HG02759 (cell line): ENCODE results near the gene SIX2.

Experiments
- ATAC-seq: cut with Tn5 transposase; IDR thresholded peaks from one replicate; pipeline ENCODE4 v1.9.1; 2021; ENCODE audit warnings: mild to moderate bottlenecking, moderate library complexity; ENCODE audit not compliant: unreplicated experiment

The SIX2 gene

DNA sequence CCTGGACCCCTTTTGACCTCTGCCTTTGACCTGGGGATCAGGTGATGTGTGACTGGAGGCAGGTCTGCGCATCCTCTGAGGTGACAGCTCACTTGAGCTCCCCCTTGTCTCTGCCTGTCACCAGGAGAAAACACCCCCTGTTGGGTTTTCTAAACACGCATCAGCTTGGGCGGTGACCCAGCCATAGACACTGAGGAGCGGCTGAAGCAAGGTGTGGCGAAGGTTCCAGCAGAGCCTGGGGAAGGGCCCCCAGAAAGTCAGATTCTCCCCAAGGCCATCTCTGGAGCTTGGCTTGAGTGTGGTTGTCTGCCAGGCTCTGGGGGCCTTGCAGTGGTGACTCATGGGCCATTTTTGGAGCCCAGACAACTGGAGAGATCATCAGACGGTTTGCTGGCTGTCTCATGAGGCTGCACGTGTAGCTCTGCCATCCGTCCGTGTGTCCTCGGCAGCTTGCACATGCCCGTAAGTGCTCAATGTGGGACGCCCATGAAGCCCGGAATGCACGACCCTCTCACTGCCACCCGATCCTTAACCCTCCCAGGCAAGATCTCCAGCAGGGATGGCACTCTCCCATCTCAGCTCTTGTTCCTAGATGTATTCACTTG, 38.3 kb downstream of the SIX2 start:
- ATAC-seq: no peak

DNA sequence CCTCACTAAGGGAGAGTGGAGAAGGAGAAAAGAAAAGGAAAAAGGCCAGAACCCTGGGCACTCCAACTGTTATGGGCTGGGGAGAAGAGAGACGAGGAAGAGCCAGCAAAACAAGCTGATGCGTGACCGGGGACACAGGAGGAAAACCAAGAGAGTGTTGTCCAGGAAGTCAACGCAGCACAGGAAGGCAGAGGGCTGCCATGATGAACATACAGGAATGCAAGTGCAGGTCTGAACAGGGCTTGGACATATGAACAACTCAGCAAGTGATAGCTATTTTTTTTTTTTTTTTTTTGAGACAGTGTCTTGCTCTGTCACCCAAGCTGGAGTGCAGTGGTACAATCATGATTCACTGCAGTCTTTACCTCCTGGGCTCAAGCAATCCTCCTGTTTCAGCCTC, 39.3 kb downstream of the SIX2 start:
- ATAC-seq: no peak

GRCh38 chr2:44967727-44968432, 41.4 kb downstream of the SIX2 start:
- ATAC-seq: no peak

GRCh38 chr2:44967056-44967455, 42.2 kb downstream of the SIX2 start:
- no peak for ATAC-seq

DNA sequence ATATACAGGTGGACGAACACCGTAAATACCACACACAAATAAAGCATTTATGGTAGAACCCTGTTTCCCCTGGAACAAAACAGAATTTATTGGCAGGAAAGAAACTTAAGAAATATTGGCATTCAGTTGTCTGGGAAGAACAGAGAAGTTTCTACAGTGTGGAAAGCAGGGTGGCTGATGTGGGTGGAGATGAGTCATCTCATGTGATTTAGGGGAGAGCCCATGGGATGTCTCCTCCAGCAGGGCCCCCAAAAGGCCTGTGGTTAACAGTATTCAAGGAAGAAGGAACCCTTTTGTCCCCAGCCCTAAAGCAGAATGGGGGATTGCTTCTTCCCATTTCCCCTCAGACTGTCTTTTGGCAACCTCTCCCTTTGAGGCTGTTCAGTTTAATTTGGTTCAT, 43.6 kb downstream of the SIX2 start:
- no peak for ATAC-seq

DNA sequence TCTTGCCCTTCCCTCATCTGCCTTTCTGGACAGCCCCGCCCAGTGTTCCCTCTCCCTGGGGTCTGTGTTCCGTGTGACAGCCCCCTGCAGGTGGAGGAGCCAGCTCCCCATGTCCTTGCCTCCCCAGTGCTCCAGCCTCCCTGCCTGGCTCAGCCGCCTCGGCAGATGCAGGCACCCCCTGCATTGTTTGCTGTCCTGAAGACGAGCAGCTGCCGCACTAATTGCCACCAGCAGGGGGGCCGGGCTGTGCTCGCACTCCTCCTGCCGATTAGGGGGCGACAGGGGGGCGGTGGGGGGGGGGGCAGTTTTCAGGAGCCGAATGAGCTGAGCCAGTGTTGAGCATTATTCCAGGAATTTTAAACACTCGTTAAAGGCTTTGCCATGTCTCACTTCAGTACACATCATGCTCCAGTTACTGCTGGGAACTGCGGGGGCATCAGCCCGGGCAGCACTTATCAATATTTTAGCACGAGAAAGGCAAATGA, 44.5 kb downstream of the SIX2 start:
- no peak for ATAC-seq

- ATAC-seq: no peak
These were observed 47.0 kb downstream of the SIX2 start for GRCh38 chr2:44962176-44962695.

- ATAC-seq: no peak
These were observed 48.4 kb downstream of the SIX2 start for GRCh38 chr2:44960871-44961270.

DNA sequence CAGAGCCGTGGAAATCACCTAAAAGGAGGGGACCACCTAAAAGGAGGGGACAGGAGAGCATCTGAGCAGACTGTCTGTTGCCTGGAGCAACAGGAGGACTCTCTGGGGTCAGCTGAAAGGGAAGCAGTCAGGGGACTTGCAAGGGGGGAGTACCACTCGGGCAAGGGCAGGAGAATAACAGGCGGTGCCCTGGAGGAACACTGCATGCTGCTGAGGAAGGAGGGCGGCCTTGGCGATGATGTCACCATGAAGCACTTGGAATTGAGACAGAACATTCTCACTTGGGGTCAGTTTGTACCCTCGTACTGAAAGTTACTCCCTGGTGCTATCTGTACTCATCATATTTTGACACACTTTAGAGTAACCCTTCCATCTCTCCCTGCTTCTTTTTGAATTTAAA, 49.4 kb downstream of the SIX2 start:
- ATAC-seq: no peak

DNA sequence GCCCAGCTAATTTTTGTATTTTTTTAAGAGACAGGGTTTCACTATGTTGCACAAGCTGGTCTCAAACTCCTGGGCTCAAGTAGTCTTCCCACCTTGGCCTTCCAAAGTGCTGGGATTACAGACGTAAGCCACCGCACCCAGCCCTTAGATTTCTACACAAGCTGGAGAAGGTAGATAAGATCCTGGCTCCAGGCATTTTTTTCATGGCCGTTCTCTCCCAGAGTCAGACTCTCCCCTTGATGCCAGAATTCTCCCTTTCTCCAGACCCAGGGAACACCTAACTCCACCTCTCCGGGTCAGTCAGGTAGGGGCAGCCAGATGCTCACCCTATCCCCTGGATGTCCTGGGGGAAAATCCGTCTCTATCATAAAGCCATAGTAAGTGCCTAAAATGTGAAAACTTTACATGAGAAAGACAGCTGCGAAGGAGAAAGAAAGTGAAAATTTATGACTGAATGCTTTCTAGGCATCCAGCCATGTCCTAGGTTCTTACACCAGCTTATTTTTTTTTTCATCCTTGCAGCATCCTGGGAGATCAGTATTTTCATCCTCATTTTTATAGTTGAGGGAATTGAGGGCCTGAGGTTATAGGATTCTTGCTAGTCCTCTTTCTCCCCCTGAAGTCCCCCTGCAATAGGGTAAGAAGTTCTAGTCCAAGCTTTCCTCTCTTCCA, 51.5 kb downstream of the SIX2 start:
- ATAC-seq: no peak

DNA sequence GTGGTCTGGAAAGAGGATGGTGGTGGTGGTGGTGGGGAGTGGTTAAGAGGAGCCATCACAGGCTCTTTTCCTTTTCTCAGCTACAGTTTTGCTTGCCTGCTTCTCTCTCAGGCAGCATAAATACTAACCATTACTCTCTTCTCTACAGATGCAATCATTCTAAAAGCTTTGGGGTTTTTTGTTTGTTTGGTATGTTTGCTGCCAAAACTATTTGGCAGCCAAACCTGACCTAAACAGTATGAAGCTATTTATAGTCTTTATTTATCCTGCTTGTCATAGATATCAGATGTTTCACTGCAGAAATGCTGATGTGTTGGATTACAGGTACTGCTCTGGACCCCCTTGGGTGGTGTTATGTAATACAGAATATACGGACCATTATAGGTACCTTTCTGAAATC, 52.4 kb downstream of the SIX2 start:
- no peak for ATAC-seq

DNA sequence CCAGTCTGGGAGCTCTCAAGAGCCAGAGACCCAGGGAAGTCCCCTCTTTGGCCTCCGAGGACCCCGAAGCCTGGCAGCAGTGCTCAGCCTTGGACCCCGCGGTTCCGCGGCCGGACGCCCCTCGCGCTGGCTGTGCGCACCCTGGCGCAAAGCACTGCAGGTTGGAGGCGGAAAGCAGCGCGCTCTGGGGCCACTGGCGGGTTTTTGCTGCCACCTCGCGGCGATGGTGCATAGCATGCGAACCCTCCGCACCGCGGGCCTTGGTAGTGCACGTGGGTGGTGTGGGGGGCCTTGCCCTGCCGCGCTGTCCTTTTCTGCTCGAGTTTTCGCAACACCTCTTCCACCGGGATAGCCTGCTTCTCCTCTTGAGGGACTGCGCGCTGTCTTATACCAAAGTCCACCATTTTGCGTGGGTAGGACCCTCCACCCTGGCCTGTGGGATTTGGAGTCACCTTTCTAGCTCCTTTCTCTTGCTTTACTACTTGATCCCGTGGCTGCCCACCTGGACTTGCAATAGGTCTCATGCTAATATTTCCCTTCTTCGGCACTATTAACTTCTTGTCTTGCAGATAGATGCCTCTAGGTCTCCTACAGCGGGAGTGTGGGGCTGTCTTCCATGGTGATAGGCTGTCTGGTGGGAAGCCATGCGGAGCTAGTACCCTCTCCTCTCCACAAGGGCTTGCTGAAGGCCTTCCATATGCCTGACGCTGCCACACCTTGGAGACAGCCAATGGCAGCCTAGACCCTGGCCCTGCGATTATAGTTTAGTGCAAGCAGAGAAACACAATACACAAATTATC, 53.5 kb downstream of the SIX2 start:
- peak; percentile 73 for ATAC-seq
